ENCODE data around the gene OGFOD3. TPM values are rescaled to one million over a fixed set of nuclear protein-coding genes. Genes with fewer than 3 reads are reported as not detected.

OGFOD3 gene
- total and polyA plus RNA-seq, 2 donors (not counting 1 experiment from before 2014, with no cell fraction given) = 22.6 to 30.5 TPM

GRCh38 chr17:82435103-82435502, 16.7 kb upstream of the OGFOD3 start:
- intact Hi-C loops (cut with micrococcal nuclease) = loop anchor here (2.0 kb wide), 1 partner anchor 14 kb away; no protein-coding TSS in a partner anchor
- H3K9ac ChIP-seq (ENCODE audit: low read length) = no peak overlapping the region
- peak overlapping the region; percentile 10 for H3K4me3 Mint-ChIP-seq
- DNase-seq (peak; percentile 26), ATAC-seq (ENCODE audit: low read depth) (no peak)
- H3K27ac ChIP-seq (ENCODE audit: low read length in 2 of 2) = peak overlapping the region in 1 of 2 donors; percentile 61
- H3K4me2 ChIP-seq (replicated peaks; ENCODE audit: low read depth, low read length, poor library complexity, severe bottlenecking) = no peak overlapping the region
- peaks cover 45% of the 10 kb centered on the region for H3K79me2 ChIP-seq (ENCODE audit: control insufficient read depth, insufficient read depth, low read length)
- H3K9me3 Mint-ChIP-seq (ENCODE audit: insufficient read depth) = no peaks in the 10 kb centered on the region
- H3K4me1 ChIP-seq (ENCODE audit: control insufficient read depth in 2 of 2, insufficient read depth in 2 of 2, low read length in 2 of 2) = peaks cover 28 to 60% of the 10 kb centered on the region in 2 donors
- no peaks in the 10 kb centered on the region for H3K27me3 Mint-ChIP-seq
- H3K4me3 ChIP-seq (ENCODE audit: control extremely low read depth in 1 of 5, extremely low read depth in 1 of 5, insufficient read depth in 1 of 5, low read depth in 2 of 5, low read length in 4 of 5) = no peak overlapping the region
- H3K36me3 ChIP-seq (replicated peaks in 1 of 2; ENCODE audit: control extremely low read depth in 1 of 2, control insufficient read depth in 1 of 2, extremely low read depth in 1 of 2, insufficient read depth in 2 of 2, low read length in 1 of 2) = peaks cover 0 to 39% of the 10 kb centered on the region in 2 experiments
- H3K9me3 ChIP-seq (ENCODE audit: control extremely low read depth in 1 of 3, control insufficient read depth in 2 of 3, insufficient read depth in 1 of 3, low read length in 2 of 3) = peaks cover 0 to 6% (median 0%) of the 10 kb centered on the region in 3 donors
- no peak overlapping the region for H2AFZ ChIP-seq (ENCODE audit: insufficient read depth, low read depth, low read length, poor library complexity, severe bottlenecking)
- peak overlapping the region; percentile 32 for H3K27ac Mint-ChIP-seq
- ChIA-PET CTCF (interaction anchor here (0.8 to 1.5 kb wide), 3 partner anchors 10 to 16 kb away, joined by 3 to 5 read pairs (median 3); no protein-coding TSS in a partner anchor), POLR2A (interaction anchor here (0.7 to 2.8 kb wide), 4 partner anchors 9 to 165 kb away, joined by 3 to 13 read pairs (median 4); no protein-coding TSS in a partner anchor)
- H3K4me1 Mint-ChIP-seq = peaks cover 31% of the 10 kb centered on the region
- 82% methylated on average over 12 of the region's 12 CpGs for WGBS (ENCODE audit: insufficient coverage)
- H4K20me1 ChIP-seq (ENCODE audit: control insufficient read depth, insufficient read depth, low read length, poor library complexity, severe bottlenecking) = peaks cover 40% of the 10 kb centered on the region
- TF ChIP-seq EZH2 (IDR thresholded peaks at IDR 0.05; ENCODE audit: borderline replicate concordance, insufficient read depth, low read depth, low read length, poor library complexity, severe bottlenecking) (no peak), CTCF (IDR thresholded peaks at IDR 0.05) (no peak)
- H3K27me3 ChIP-seq (replicated peaks in 1 of 4; ENCODE audit: control extremely low read depth in 1 of 4, control insufficient read depth in 3 of 4, insufficient read depth in 4 of 4, low read length in 3 of 4) = no peaks in the 10 kb centered on the region

- H3K27ac Mint-ChIP-seq = peak overlapping the region; percentile 80
- no peak overlapping the region for H2AFZ ChIP-seq (ENCODE audit: insufficient read depth, low read depth, low read length, poor library complexity, severe bottlenecking)
- no peaks in the 10 kb centered on the region for H3K27me3 ChIP-seq (replicated peaks in 1 of 4; ENCODE audit: control extremely low read depth in 1 of 4, control insufficient read depth in 3 of 4, insufficient read depth in 4 of 4, low read length in 3 of 4)
- ChIA-PET POLR2A (interaction anchor here (0.7 to 2.8 kb wide), 5 partner anchors 10 to 164 kb away, joined by 3 to 13 read pairs (median 4); no protein-coding TSS in a partner anchor), CTCF (interaction anchor here (0.8 to 1.5 kb wide), 2 partner anchors 12 to 15 kb away, joined by 3 to 5 read pairs; no protein-coding TSS in a partner anchor)
- TF ChIP-seq CTCF (IDR thresholded peaks at IDR 0.05) (no peak), EZH2 (IDR thresholded peaks at IDR 0.05; ENCODE audit: borderline replicate concordance, insufficient read depth, low read depth, low read length, poor library complexity, severe bottlenecking) (no peak)
- H3K9ac ChIP-seq (ENCODE audit: low read length) = no peak overlapping the region
- peak overlapping the region; percentile 67 for H3K4me2 ChIP-seq (replicated peaks; ENCODE audit: low read depth, low read length, poor library complexity, severe bottlenecking)
- intact Hi-C loops (cut with micrococcal nuclease) = loop anchor here (2.0 kb wide), 1 partner anchor 15 kb away; no protein-coding TSS in a partner anchor
- ATAC-seq (ENCODE audit: low read depth) (peak; percentile 80), DNase-seq (peak; percentile 76)
- H3K27me3 Mint-ChIP-seq = no peaks in the 10 kb centered on the region
- peaks cover 37% of the 10 kb centered on the region for H3K79me2 ChIP-seq (ENCODE audit: control insufficient read depth, insufficient read depth, low read length)
- peaks cover 22 to 60% of the 10 kb centered on the region in 2 donors for H3K4me1 ChIP-seq (ENCODE audit: control insufficient read depth in 2 of 2, insufficient read depth in 2 of 2, low read length in 2 of 2)
- no peaks in the 10 kb centered on the region for H3K9me3 Mint-ChIP-seq (ENCODE audit: insufficient read depth)
- WGBS (ENCODE audit: insufficient coverage) = 0% methylated on average over 1 of the region's 3 CpGs
- peak overlapping the region; percentile 29 to 61 for H3K27ac ChIP-seq (ENCODE audit: low read length in 2 of 2)
- peaks cover 36% of the 10 kb centered on the region for H3K4me1 Mint-ChIP-seq
- peaks cover 0 to 6% (median 0%) of the 10 kb centered on the region in 3 donors for H3K9me3 ChIP-seq (ENCODE audit: control extremely low read depth in 1 of 3, control insufficient read depth in 2 of 3, insufficient read depth in 1 of 3, low read length in 2 of 3)
- peaks cover 0 to 36% of the 10 kb centered on the region in 2 experiments for H3K36me3 ChIP-seq (replicated peaks in 1 of 2; ENCODE audit: control extremely low read depth in 1 of 2, control insufficient read depth in 1 of 2, extremely low read depth in 1 of 2, insufficient read depth in 2 of 2, low read length in 1 of 2)
- peak overlapping the region; percentile 59 for H3K4me3 Mint-ChIP-seq
- no peak overlapping the region for H3K4me3 ChIP-seq (ENCODE audit: control extremely low read depth in 1 of 5, extremely low read depth in 1 of 5, insufficient read depth in 1 of 5, low read depth in 2 of 5, low read length in 4 of 5)
- peaks cover 31% of the 10 kb centered on the region for H4K20me1 ChIP-seq (ENCODE audit: control insufficient read depth, insufficient read depth, low read length, poor library complexity, severe bottlenecking)
These were observed 15.8 kb upstream of the OGFOD3 start for GRCh38 chr17:82434216-82434565.
